Liver (tissue), 9 donors: ENCODE results near the gene SIAH1. TPM values are rescaled to one million over a fixed set of nuclear protein-coding genes. Genes with fewer than 3 reads are reported as not detected.

Source experiments
- DNase-seq: peaks from one replicate; pipeline ENCODE4 v3.0.0-alpha.2; 2017; ENCODE audit warnings: low spot score
- H3K27ac ChIP-seq, 2 donors: one replicate each; pipeline ENCODE4 v1.7.0; 2013; ENCODE audit warnings: inconsistent platforms in 2 of 2, low read length in 2 of 2, control low read depth in 1 of 2, low read depth in 1 of 2, mild to moderate bottlenecking in 1 of 2
- H3K27me3 ChIP-seq, 4 donors: one replicate each; pipeline versions ENCODE4 v1.6.1 to v1.7.0; 2013; ENCODE audit warnings: low read length in 3 of 4, inconsistent platforms in 1 of 4, mild to moderate bottlenecking in 1 of 4, moderate library complexity in 1 of 4; ENCODE audit not compliant: control insufficient read depth in 4 of 4, insufficient read depth in 4 of 4
- H3K36me3 ChIP-seq, 4 donors: one replicate each; pipeline versions ENCODE4 v1.6.1 to v1.7.0; 2013; ENCODE audit warnings: low read length in 3 of 4, mild to moderate bottlenecking in 3 of 4, low read depth in 1 of 4, moderate library complexity in 1 of 4; ENCODE audit not compliant: control insufficient read depth in 4 of 4, insufficient read depth in 3 of 4
- H3K4me1 ChIP-seq, 4 donors: one replicate each; pipeline versions ENCODE4 v1.6.1 to v1.7.0; 2013; ENCODE audit warnings: low read length in 3 of 4, mild to moderate bottlenecking in 3 of 4, moderate library complexity in 1 of 4; ENCODE audit not compliant: control insufficient read depth in 4 of 4, insufficient read depth in 4 of 4
- H3K4me3 ChIP-seq, 3 donors: one replicate each; pipeline versions ENCODE4 v1.6.1 to v1.7.0; 2013; ENCODE audit warnings: low read length in 3 of 3, control low read depth in 1 of 3, low read depth in 1 of 3, mild to moderate bottlenecking in 1 of 3
- H3K9ac ChIP-seq, 2 donors: one replicate each; pipeline ENCODE4 v1.7.0; 2013; ENCODE audit warnings: low read length in 2 of 2, mild to moderate bottlenecking in 2 of 2, moderate library complexity in 2 of 2, control low read depth in 1 of 2, low read depth in 1 of 2
- H3K9me3 ChIP-seq, 4 donors: one replicate each; pipeline versions ENCODE4 v1.6.1 to v1.7.0; 2013; ENCODE audit warnings: low read length in 3 of 4; ENCODE audit not compliant: control insufficient read depth in 4 of 4
- CTCF ChIP-seq: fragments of 150-350 bp; IDR thresholded peaks from 2 replicates; pipeline ENCODE4 v1.5.1; 2017; ENCODE audit warnings: improper control_type of control experiment, low read depth, low read length; ENCODE audit not compliant: missing input control
- EGR1 ChIP-seq, 2 donors: IDR thresholded peaks; 2 replicates each; pipeline ENCODE4 v1.6.1; 2016 to 2018; ENCODE audit warnings: antibody characterized with exemption in 2 of 2, low read depth in 2 of 2
- FOXA1 ChIP-seq: IDR thresholded peaks from 2 replicates; pipeline ENCODE4 v1.6.1; 2016; ENCODE audit warnings: antibody characterized with exemption
- FOXA2 ChIP-seq: IDR thresholded peaks from 2 replicates; pipeline ENCODE4 v1.6.1; 2016; ENCODE audit warnings: antibody characterized with exemption
- HNF4G ChIP-seq: IDR thresholded peaks from 2 replicates; pipeline ENCODE4 v1.6.1; 2016; ENCODE audit warnings: antibody characterized with exemption
- JUND ChIP-seq, 2 donors: IDR thresholded peaks; 2 replicates each; pipeline ENCODE4 v1.6.1; 2016; ENCODE audit warnings: antibody characterized with exemption in 2 of 2
- MAX ChIP-seq: IDR thresholded peaks from 2 replicates; pipeline ENCODE4 v1.6.1; 2016; ENCODE audit warnings: antibody characterized with exemption
- RAD21 ChIP-seq, 2 donors: IDR thresholded peaks; 2 replicates each; pipeline ENCODE4 v1.6.1; 2016; ENCODE audit warnings: antibody characterized with exemption in 2 of 2, mild to moderate bottlenecking in 2 of 2
- REST ChIP-seq: IDR thresholded peaks from 2 replicates; pipeline ENCODE4 v1.6.1; 2016; ENCODE audit warnings: antibody characterized with exemption, mild to moderate bottlenecking
- RXRA ChIP-seq, 2 donors: IDR thresholded peaks; 2 replicates each; pipeline ENCODE4 v1.6.1; 2017 to 2018; ENCODE audit warnings: antibody characterized with exemption in 2 of 2, mild to moderate bottlenecking in 1 of 2
- SP1 ChIP-seq: IDR thresholded peaks from 2 replicates; pipeline ENCODE4 v1.6.1; 2018; ENCODE audit warnings: antibody characterized with exemption, mild to moderate bottlenecking
- YY1 ChIP-seq: IDR thresholded peaks from 2 replicates; pipeline ENCODE4 v1.6.1; 2016; ENCODE audit warnings: antibody characterized with exemption, mild to moderate bottlenecking
- WGBS: extraction: QIAGEN DNeasy Blood & Tissue Kit; methylation state at CpG from one replicate; pipeline ENCODE4 v1.1.7; 2013; 5-methylcytosine and 5-hydroxymethylcytosine counted together
- polyA plus RNA-seq, 2 donors: library from polyadenylated mRNA; stranded (reverse) in 1 of 2; unstranded in 1 of 2; fragments of 200-250 nt in 1 of 2; fragments of >200 nt in 1 of 2; fragmentation: Nextera tagmentation in 1 of 2; extraction: Ambion mirVana in 1 of 2; gene quantifications; one replicate each; pipeline versions ENCODE4 v1.2.1 to v1.2.3, GENCODE V29; 2013 to 2015
- total RNA-seq, 2 donors: library from RNA; depleted of rRNA; stranded (reverse); fragments of >200 nt; gene quantifications; one replicate each; pipeline ENCODE4 v1.2.3, GENCODE V29; 2014
- donor health status: healthy.
- donor health status: healthy.
- donor health status: healthy.
- donor health status: healthy.
- donor health status: healthy.

Gene SIAH1
- total and polyA plus RNA-seq, 4 donors = 6.7 to 17.3 (median 15.8) TPM

GRCh38 chr16:48323783-48324775 lies 61.1 kb downstream of the SIAH1 start:
- TF ChIP-seq HNF4G = no peak
- no peak for TF ChIP-seq MAX
- TF ChIP-seq RAD21 (IDR thresholded peaks at IDR 0.05) = no peak
- no peak for TF ChIP-seq JUND (IDR thresholded peaks at IDR 0.05)
- TF ChIP-seq CTCF = no peak
- TF ChIP-seq REST = no peak
- no peak for TF ChIP-seq SP1
- no peak for TF ChIP-seq FOXA1
- no peak for TF ChIP-seq YY1
- no peak for TF ChIP-seq EGR1 (IDR thresholded peaks at IDR 0.05; ENCODE audit: low read depth in 2 of 2)
- Histone ChIP-seq H3K27ac (no peak overlapping the region), H3K4me1 (peaks cover 0 to 3% (median under 1%) of the 10 kb centered on the region in 4 donors), H3K9ac (no peak overlapping the region), H3K36me3 (peaks cover 0 to 36% (median 10%) of the 10 kb centered on the region in 4 donors), H3K9me3 (no peaks in the 10 kb centered on the region), H3K4me3 (no peak overlapping the region), H3K27me3 (no peaks in the 10 kb centered on the region)
- 88% methylated on average over 7 of the region's 7 CpGs for WGBS
- no peak for DNase-seq

GRCh38 chr16:48321317-48322036 lies 63.7 kb downstream of the SIAH1 start:
- DNase-seq = no peak
- Histone ChIP-seq H3K4me3 (no peak overlapping the region), H3K9me3 (no peaks in the 10 kb centered on the region), H3K27ac (no peak overlapping the region), H3K9ac (no peak overlapping the region), H3K27me3 (no peaks in the 10 kb centered on the region), H3K36me3 (peaks cover 0 to 43% (median 12%) of the 10 kb centered on the region in 4 donors), H3K4me1 (peaks cover 0 to 3% (median 0%) of the 10 kb centered on the region in 4 donors)
- TF ChIP-seq CTCF (no peak), RAD21 (IDR thresholded peaks at IDR 0.05) (no peak), MAX (no peak), SP1 (no peak), EGR1 (IDR thresholded peaks at IDR 0.05; ENCODE audit: low read depth in 2 of 2) (no peak), FOXA1 (no peak), YY1 (no peak), RXRA (IDR thresholded peaks at IDR 0.05) (no peak), FOXA2 (no peak)
- 97% methylated on average over 2 of the region's 2 CpGs for WGBS
